Measurements from ENCODE around the gene KRTAP2-1. TPM values are rescaled to one million over a fixed set of nuclear protein-coding genes. Genes with fewer than 3 reads are reported as not detected.

KRTAP2-1 gene
- total RNA-seq, 2 experiments from 2014 or later: not detected

- no peak overlapping the region for H3K27ac ChIP-seq (ENCODE audit: low read depth in 1 of 2, low read length in 2 of 2)
- no peak overlapping the region for H3K4me3 ChIP-seq (ENCODE audit: low read length)
- H3K36me3 ChIP-seq (ENCODE audit: insufficient read depth, low read length): no peaks in the 10 kb centered on the region
- POLR2A ChIA-PET: no interaction called here
- Mint-ChIP-seq H3K4me3 (no peak overlapping the region), H3K4me1 (ENCODE audit: low read depth) (no peaks in the 10 kb centered on the region), H3K36me3 (ENCODE audit: low read depth) (no peaks in the 10 kb centered on the region), H3K27me3 (peaks cover 75% of the 10 kb centered on the region), H3K9me3 (no peaks in the 10 kb centered on the region), H3K27ac (no peak overlapping the region)
- intact Hi-C loops (cut with DNase I, micrococcal nuclease): no loop called here
- DNase-seq (no peak), ATAC-seq (ENCODE audit: poor library complexity) (no peak)
- no peaks in the 10 kb centered on the region for H3K4me1 ChIP-seq (ENCODE audit: insufficient read depth, low read length)
- no peaks in the 10 kb centered on the region for H3K9me3 ChIP-seq (ENCODE audit: control insufficient read depth in 1 of 2, insufficient read depth in 1 of 2, low read length in 2 of 2)
- CTCF ChIA-PET: no interaction called here
- no peak for TF ChIP-seq CTCF (IDR thresholded peaks at IDR 0.05)
- H3K27me3 ChIP-seq (ENCODE audit: control insufficient read depth in 1 of 2, insufficient read depth in 2 of 2, low read length in 2 of 2): peaks cover 18 to 38% of the 10 kb centered on the region in 2 experiments
These were observed 49.8 kb downstream of the KRTAP2-1 start for GRCh38 chr17:40997361-40997760.

GRCh38 chr17:40996829-40997228 is 50.3 kb downstream of the KRTAP2-1 start:
- no peaks in the 10 kb centered on the region for H3K9me3 ChIP-seq (ENCODE audit: control insufficient read depth in 1 of 2, insufficient read depth in 1 of 2, low read length in 2 of 2)
- no peak overlapping the region for H3K27ac Mint-ChIP-seq
- H3K27me3 Mint-ChIP-seq: peaks cover 78% of the 10 kb centered on the region
- H3K9me3 Mint-ChIP-seq: no peaks in the 10 kb centered on the region
- CTCF ChIA-PET: no interaction called here
- no peaks in the 10 kb centered on the region for H3K36me3 Mint-ChIP-seq (ENCODE audit: low read depth)
- H3K27me3 ChIP-seq (ENCODE audit: control insufficient read depth in 1 of 2, insufficient read depth in 2 of 2, low read length in 2 of 2): peaks cover 18 to 38% of the 10 kb centered on the region in 2 experiments
- DNase-seq: no peak
- H3K4me1 Mint-ChIP-seq (ENCODE audit: low read depth): no peaks in the 10 kb centered on the region
- no peak overlapping the region for H3K4me3 Mint-ChIP-seq
- no peak overlapping the region for H3K27ac ChIP-seq (ENCODE audit: low read depth in 1 of 2, low read length in 2 of 2)
- no peak for ATAC-seq (ENCODE audit: poor library complexity)
- intact Hi-C loops (cut with DNase I, micrococcal nuclease): no loop called here
- TF ChIP-seq CTCF (IDR thresholded peaks at IDR 0.05): no peak
- POLR2A ChIA-PET: no interaction called here
- H3K4me3 ChIP-seq (ENCODE audit: low read length): no peak overlapping the region
- H3K36me3 ChIP-seq (ENCODE audit: insufficient read depth, low read length): no peaks in the 10 kb centered on the region
- H3K4me1 ChIP-seq (ENCODE audit: insufficient read depth, low read length): no peaks in the 10 kb centered on the region

Other genes with a start within 250 kb of the KRTAP2-1 start
- gene KRT28, start 247.4 kb downstream of the KRTAP2-1 start, total RNA-seq: not detected
- 10 to 100 TPM; 32.2 to 37.1 TPM for gene KRT10, start 224.7 kb downstream of the KRTAP2-1 start, total RNA-seq
- gene KRT12, start 180.1 kb downstream of the KRTAP2-1 start, total RNA-seq: not detected
- not detected for gene KRT20, start 162.1 kb downstream of the KRTAP2-1 start, total RNA-seq
- not detected for gene KRT23, start 109.7 kb downstream of the KRTAP2-1 start, total RNA-seq
- not detected for gene KRT39, start 80.4 kb downstream of the KRTAP2-1 start, total RNA-seq
- not detected for gene KRT40, start 63.0 kb downstream of the KRTAP2-1 start, total RNA-seq
- gene KRTAP3-3, start 53.2 kb downstream of the KRTAP2-1 start, total RNA-seq: not detected
- not detected for gene KRTAP3-2, start 47.4 kb downstream of the KRTAP2-1 start, total RNA-seq
- gene KRTAP3-1, start 38.2 kb downstream of the KRTAP2-1 start, total RNA-seq: not detected
- not detected for gene KRTAP1-5, start 20.1 kb downstream of the KRTAP2-1 start, total RNA-seq
- gene KRTAP1-4, start 17.1 kb downstream of the KRTAP2-1 start, total RNA-seq: not detected
- gene KRTAP1-3, start 12.4 kb downstream of the KRTAP2-1 start, total RNA-seq: not detected
- gene KRTAP1-1, start 5.9 kb downstream of the KRTAP2-1 start, total RNA-seq: not detected
- not detected for gene KRTAP2-2, start 7.9 kb upstream of the KRTAP2-1 start, total RNA-seq
- gene KRTAP2-3, start 12.8 kb upstream of the KRTAP2-1 start, total RNA-seq: not detected
- gene KRTAP2-4, start 18.6 kb upstream of the KRTAP2-1 start, total RNA-seq: not detected
- not detected for gene KRTAP4-7, start 36.8 kb upstream of the KRTAP2-1 start, total RNA-seq
- gene KRTAP4-8, start 50.8 kb upstream of the KRTAP2-1 start, total RNA-seq: not detected
- not detected for gene KRTAP4-16, start 54.9 kb upstream of the KRTAP2-1 start, total RNA-seq
- gene KRTAP4-9, start 58.1 kb upstream of the KRTAP2-1 start, total RNA-seq: not detected
- not detected for gene KRTAP4-11, start 71.1 kb upstream of the KRTAP2-1 start, total RNA-seq
- not detected for gene KRTAP4-12, start 76.9 kb upstream of the KRTAP2-1 start, total RNA-seq
- gene KRTAP4-6, start 93.2 kb upstream of the KRTAP2-1 start, total RNA-seq: not detected
- gene KRTAP4-5, start 102.5 kb upstream of the KRTAP2-1 start, total RNA-seq: not detected
- gene KRTAP4-4, start 113.4 kb upstream of the KRTAP2-1 start, total RNA-seq: not detected
- not detected for gene KRTAP4-3, start 120.9 kb upstream of the KRTAP2-1 start, total RNA-seq
- not detected for gene KRTAP4-2, start 130.9 kb upstream of the KRTAP2-1 start, total RNA-seq
- not detected for gene KRTAP4-1, start 137.6 kb upstream of the KRTAP2-1 start, total RNA-seq
- gene KRTAP9-1, start 142.6 kb upstream of the KRTAP2-1 start, total RNA-seq: not detected
- not detected for gene KRTAP9-2, start 179.3 kb upstream of the KRTAP2-1 start, total RNA-seq
- not detected for gene KRTAP9-3, start 185.1 kb upstream of the KRTAP2-1 start, total RNA-seq
- gene KRTAP9-8, start 190.7 kb upstream of the KRTAP2-1 start, total RNA-seq: not detected
- not detected for gene KRTAP9-4, start 202.4 kb upstream of the KRTAP2-1 start, total RNA-seq
- gene KRTAP9-9, start 208.1 kb upstream of the KRTAP2-1 start, total RNA-seq: not detected
- not detected for gene KRTAP9-6, start 218.1 kb upstream of the KRTAP2-1 start, total RNA-seq
- not detected for gene KRTAP9-7, start 228.4 kb upstream of the KRTAP2-1 start, total RNA-seq